ENCODE results near the gene RNF125.

DNA sequence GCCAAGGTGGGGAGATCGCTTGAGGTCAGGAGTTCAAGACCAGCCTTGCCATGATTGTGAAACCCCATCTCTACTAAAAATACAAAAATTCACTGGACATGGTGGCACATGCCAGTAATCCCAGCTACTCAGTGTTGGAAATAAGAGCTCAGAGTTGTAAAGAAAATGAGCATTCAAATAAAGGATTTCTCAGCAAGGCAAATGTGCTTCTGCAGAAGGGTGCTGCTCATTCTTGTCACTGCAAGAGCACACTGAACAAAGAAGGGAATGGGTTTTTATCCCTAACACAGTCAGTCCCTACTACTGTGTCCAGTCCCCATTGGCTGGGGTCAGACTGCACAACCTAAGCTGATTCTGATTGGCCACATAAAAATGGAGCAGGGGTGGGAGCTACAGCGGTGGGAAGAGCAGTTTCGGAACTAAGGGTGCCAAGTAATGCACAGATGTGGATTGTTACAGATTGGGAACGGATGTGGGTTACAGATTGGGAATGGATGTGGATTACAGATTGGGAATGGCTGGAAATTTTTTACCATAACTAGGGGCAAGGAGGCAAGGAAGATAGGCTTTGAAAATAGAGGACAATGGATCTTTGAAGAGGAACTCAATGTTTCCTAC is 44.6 kb upstream of the RNF125 start:
- TF ChIP-seq EP300 (IDR thresholded peaks at IDR 0.05; ENCODE audit: low read length) (no peak), HDAC1 (IDR thresholded peaks at IDR 0.05) (no peak), FOSL1 (tag; conservative IDR thresholded peaks at IDR 0.05) (no peak), POLR2AphosphoS2 (IDR thresholded peaks at IDR 0.05; ENCODE audit: low read length) (no peak), ZNF124 (CRISPR knock-in tag; IDR thresholded peaks at IDR 0.05) (no peak), DPF2 (IDR thresholded peaks at IDR 0.05) (no peak)
- TF ChIP-seq, protein P1, sequence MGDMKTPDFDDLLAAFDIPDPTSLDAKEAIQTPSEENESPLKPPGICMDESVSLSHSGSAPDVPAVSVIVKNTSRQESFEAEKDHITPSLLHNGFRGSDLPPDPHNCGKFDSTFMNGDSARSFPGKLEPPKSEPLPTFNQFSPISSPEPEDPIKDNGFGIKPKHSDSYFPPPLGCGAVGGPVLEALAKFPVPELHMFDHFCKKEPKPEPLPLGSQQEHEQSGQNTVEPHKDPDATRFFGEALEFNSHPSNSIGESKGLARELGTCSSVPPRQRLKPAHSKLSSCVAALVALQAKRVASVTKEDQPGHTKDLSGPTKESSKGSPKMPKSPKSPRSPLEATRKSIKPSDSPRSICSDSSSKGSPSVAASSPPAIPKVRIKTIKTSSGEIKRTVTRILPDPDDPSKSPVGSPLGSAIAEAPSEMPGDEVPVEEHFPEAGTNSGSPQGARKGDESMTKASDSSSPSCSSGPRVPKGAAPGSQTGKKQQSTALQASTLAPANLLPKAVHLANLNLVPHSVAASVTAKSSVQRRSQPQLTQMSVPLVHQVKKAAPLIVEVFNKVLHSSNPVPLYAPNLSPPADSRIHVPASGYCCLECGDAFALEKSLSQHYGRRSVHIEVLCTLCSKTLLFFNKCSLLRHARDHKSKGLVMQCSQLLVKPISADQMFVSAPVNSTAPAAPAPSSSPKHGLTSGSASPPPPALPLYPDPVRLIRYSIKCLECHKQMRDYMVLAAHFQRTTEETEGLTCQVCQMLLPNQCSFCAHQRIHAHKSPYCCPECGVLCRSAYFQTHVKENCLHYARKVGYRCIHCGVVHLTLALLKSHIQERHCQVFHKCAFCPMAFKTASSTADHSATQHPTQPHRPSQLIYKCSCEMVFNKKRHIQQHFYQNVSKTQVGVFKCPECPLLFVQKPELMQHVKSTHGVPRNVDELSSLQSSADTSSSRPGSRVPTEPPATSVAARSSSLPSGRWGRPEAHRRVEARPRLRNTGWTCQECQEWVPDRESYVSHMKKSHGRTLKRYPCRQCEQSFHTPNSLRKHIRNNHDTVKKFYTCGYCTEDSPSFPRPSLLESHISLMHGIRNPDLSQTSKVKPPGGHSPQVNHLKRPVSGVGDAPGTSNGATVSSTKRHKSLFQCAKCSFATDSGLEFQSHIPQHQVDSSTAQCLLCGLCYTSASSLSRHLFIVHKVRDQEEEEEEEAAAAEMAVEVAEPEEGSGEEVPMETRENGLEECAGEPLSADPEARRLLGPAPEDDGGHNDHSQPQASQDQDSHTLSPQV (IDR thresholded peaks at IDR 0.05) = no peak
- TF ChIP-seq, protein P2, sequence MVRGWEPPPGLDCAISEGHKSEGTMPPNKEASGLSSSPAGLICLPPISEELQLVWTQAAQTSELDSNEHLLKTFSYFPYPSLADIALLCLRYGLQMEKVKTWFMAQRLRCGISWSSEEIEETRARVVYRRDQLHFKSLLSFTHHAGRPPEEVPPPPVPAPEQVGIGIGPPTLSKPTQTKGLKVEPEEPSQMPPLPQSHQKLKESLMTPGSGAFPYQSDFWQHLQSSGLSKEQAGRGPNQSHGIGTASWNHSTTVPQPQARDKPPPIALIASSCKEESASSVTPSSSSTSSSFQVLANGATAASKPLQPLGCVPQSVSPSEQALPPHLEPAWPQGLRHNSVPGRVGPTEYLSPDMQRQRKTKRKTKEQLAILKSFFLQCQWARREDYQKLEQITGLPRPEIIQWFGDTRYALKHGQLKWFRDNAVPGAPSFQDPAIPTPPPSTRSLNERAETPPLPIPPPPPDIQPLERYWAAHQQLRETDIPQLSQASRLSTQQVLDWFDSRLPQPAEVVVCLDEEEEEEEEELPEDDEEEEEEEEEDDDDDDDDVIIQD (CRISPR knock-in tag; IDR thresholded peaks at IDR 0.05) = no peak
- TF ChIP-seq, protein P3, sequence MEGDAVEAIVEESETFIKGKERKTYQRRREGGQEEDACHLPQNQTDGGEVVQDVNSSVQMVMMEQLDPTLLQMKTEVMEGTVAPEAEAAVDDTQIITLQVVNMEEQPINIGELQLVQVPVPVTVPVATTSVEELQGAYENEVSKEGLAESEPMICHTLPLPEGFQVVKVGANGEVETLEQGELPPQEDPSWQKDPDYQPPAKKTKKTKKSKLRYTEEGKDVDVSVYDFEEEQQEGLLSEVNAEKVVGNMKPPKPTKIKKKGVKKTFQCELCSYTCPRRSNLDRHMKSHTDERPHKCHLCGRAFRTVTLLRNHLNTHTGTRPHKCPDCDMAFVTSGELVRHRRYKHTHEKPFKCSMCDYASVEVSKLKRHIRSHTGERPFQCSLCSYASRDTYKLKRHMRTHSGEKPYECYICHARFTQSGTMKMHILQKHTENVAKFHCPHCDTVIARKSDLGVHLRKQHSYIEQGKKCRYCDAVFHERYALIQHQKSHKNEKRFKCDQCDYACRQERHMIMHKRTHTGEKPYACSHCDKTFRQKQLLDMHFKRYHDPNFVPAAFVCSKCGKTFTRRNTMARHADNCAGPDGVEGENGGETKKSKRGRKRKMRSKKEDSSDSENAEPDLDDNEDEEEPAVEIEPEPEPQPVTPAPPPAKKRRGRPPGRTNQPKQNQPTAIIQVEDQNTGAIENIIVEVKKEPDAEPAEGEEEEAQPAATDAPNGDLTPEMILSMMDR (IDR thresholded peaks at IDR 0.05 in 2 of 3, conservative IDR thresholded peaks at IDR 0.05 in 1 of 3; ENCODE audit: insufficient read depth in 2 of 3, low read depth in 1 of 3, low read length in 3 of 3) = no peak
